Loucy (cell line): ENCODE data around the gene FBXO31.
"Not testable (repeated sequence)": the region's sequence is repeated elsewhere in the genome, so short reads cannot be mapped to it uniquely, and the experiment has no call there.

ENCODE experiments used
- EZH2phosphoT487 ChIP-seq: fragments of 200-600 bp; IDR thresholded peaks from 2 replicates; pipeline ENCODE4 v1.6.1; 2018; ENCODE audit warnings: antibody characterized with exemption, mild to moderate bottlenecking, moderate library complexity, borderline replicate concordance
- TF ChIP-seq, protein P1 (sequence below): fragments of 200-600 bp; sonication (generic); conservative IDR thresholded peaks from 2 replicates; pipeline ENCODE4 v1.5.1; 2014; ENCODE audit warnings: mild to moderate bottlenecking, antibody characterized with exemption, low read length

DNA sequence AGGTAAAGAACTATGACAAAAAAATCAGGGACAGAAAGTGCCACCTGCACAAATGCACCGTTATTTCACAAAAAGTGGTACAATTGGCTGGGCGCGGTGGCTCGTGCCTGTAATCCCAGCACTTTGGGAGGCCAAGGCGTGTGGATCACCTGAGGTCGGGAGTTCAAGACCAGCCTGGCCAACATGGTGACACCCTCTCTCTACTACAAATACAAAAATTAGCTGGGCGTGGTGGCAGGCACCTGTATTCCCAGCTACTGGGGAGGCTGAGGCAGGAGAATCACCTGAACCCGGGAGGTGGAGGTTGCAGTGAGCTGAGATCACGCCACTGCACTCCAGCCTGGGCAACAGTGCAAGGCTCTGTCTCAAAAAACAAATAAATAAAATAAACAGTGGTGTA, 6.3 kb upstream of the FBXO31 start:
- TF ChIP-seq, protein P1, sequence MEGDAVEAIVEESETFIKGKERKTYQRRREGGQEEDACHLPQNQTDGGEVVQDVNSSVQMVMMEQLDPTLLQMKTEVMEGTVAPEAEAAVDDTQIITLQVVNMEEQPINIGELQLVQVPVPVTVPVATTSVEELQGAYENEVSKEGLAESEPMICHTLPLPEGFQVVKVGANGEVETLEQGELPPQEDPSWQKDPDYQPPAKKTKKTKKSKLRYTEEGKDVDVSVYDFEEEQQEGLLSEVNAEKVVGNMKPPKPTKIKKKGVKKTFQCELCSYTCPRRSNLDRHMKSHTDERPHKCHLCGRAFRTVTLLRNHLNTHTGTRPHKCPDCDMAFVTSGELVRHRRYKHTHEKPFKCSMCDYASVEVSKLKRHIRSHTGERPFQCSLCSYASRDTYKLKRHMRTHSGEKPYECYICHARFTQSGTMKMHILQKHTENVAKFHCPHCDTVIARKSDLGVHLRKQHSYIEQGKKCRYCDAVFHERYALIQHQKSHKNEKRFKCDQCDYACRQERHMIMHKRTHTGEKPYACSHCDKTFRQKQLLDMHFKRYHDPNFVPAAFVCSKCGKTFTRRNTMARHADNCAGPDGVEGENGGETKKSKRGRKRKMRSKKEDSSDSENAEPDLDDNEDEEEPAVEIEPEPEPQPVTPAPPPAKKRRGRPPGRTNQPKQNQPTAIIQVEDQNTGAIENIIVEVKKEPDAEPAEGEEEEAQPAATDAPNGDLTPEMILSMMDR = not testable (repeated sequence)
- TF ChIP-seq EZH2phosphoT487 = not testable (repeated sequence)
